Measurements from ENCODE around the gene CIAPIN1.
"Not testable (repeated sequence)": the region's sequence is repeated elsewhere in the genome, so short reads cannot be mapped to it uniquely, and the experiment has no call there.

The CIAPIN1 gene

DNA sequence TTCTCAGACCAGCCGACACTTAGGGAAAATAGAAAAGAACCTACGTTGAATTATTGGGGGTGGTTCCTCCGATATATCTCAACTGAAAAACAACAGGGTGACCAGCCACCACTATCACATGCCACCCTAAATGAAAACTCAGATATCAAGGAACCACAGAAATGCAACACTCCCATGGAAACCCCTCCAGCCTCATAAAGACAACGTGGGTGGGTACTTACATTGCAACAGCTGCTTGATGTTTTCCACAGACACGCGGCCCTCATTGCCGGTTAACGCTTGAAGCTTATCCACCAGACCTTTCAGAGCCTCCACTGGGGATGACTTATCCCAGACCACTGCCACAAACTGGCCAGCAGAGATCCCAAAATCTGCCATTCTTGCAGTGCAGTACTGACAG, 6.6 kb downstream of the CIAPIN1 start:
- DNase-seq (ENCODE audit: low read depth) = not testable (repeated sequence)

GRCh38 chr16:57439947-57440346, 7.2 kb downstream of the CIAPIN1 start:
- DNase-seq (ENCODE audit: low read depth) = not testable (repeated sequence)

DNA sequence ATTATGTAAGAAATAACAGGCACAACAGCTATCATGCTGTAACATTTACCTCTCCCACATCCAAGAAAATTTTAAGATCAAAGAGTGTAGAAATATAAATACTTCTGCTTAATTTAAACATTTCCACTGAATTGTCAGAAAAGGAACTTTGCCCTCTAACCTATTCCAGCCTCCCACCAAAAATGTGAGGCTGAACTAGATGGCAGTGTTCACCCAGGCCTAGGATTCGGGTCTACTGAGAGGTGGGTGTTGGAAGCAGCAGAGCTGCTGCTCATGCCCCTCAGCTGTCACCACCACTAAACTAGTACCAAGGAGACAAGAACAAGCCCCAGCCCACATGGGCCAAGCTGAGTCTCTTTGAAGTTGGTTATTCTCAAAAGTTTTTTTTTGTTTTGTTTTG, 11.3 kb downstream of the CIAPIN1 start:
- no peak for DNase-seq (ENCODE audit: low read depth)

GRCh38 chr16:57434003-57434402, 13.2 kb downstream of the CIAPIN1 start:
- no peak for DNase-seq (ENCODE audit: low read depth)

DNA sequence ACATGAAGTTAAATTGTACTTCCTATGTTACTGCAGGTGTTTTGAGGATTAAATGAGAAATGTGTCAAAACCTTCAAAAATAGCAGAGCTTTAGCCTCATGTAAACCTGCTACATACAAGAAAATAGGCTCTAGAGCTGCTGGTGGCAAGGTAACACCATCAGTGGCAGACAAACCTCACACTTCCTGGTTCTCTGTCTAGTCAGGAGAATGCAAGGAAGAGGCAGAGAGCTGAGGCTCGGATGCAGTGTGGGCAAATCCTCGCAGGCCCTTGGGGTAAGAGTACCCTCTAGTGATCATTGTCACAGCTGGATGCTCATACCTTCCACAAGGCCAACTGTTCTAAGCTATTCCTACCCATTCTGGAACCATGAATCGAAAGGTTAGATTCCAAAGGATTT, 14.2 kb downstream of the CIAPIN1 start:
- DNase-seq (ENCODE audit: low read depth) = no peak

- DNase-seq (ENCODE audit: low read depth) = no peak
Measured at GRCh38 chr16:57432505-57432904, 14.7 kb downstream of the CIAPIN1 start.

DNA sequence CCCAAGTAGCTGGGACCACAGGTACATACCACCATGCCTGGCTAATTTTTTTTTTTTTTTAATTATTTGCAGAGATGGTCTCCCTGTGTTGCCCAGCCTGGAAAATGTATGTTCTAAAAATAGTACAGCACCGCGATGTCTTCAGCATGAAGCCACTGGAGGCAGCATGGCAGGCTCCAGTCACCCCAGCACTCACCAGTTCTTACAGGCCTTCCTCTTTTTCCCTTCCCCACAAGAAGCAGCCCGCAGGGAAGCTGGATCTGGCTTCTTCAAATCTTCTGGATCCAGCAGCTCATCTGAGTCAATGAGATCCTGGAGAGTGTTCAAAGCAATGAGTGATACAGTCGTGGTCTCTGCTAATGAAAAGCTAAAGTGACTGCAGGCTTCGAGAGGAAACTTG, 16.2 kb downstream of the CIAPIN1 start:
- no peak for DNase-seq (ENCODE audit: low read depth)

DNA sequence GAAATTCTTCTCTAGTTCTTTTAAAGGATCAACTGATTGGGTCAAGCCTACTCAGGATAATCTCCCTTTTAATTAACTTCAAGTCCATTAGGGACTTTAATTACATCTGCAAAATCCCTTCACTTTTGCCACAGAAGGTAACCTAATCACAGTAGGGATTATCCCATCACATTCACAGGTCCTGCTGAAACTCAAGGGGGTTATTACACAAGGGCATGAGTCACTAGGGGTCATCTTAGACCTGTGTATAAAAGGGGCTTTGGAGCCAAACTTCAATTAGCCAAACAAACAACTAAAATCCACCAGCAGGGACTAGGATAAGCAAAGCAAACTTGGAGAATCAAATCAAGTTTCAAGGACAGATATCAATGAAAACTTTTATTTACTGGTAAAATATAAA, 19.4 kb downstream of the CIAPIN1 start:
- DNase-seq (ENCODE audit: low read depth) = peak; percentile 13

GRCh38 chr16:57427307-57427706, 19.9 kb downstream of the CIAPIN1 start:
- no peak for DNase-seq (ENCODE audit: low read depth)

- DNase-seq (ENCODE audit: low read depth) = no peak
Measured at GRCh38 chr16:57426356-57426755, 20.8 kb downstream of the CIAPIN1 start.

GRCh38 chr16:57424583-57424982, 22.6 kb downstream of the CIAPIN1 start:
- no peak for DNase-seq (ENCODE audit: low read depth)

- DNase-seq (ENCODE audit: low read depth) = no peak
Measured at GRCh38 chr16:57423152-57423551, 24.0 kb downstream of the CIAPIN1 start.

GRCh38 chr16:57422026-57422944, 24.9 kb downstream of the CIAPIN1 start:
- peak; percentile 67 for DNase-seq (ENCODE audit: low read depth)

GRCh38 chr16:57419506-57419905, 27.7 kb downstream of the CIAPIN1 start:
- DNase-seq (ENCODE audit: low read depth) = no peak

DNA sequence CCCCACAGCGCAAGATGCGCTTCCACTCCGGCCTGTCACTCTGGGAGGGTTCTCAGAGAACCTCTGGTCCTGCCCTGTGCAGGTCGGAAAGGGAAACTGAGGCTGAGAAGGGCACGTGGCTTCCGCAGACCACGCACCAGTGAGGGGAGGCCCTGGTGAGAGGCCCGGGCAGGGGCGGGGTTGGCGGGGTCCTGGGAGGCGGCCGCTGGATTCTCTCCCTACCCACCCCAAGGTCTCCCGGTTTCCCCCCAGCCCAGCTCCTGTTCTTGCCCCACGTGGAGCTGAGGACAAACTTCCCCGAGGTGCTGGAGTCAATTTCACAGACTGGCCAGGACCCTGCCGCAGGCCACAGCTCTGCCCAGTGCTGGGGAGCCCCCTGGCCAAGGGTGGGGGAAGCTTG, 31.1 kb downstream of the CIAPIN1 start:
- no peak for DNase-seq (ENCODE audit: low read depth)

DNA sequence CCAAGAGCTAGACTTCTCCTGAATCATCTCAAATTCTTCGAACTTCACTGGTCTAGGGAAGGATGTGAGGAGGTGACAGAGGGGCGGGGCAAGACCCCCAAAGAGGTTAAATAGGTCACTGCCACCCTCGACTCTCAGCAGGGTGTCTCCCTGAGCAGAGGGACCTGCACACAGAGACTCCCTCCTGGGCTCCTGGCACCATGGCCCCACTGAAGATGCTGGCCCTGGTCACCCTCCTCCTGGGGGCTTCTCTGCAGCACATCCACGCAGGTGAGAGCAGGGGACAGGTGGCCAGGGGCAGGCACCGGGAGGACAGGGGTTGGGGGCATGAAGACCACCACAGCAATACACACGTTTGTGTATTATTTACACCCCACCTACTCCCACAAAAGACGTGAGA, 33.5 kb downstream of the CIAPIN1 start:
- no peak for DNase-seq (ENCODE audit: low read depth)

- DNase-seq (ENCODE audit: low read depth) = no peak
Measured at GRCh38 chr16:57413301-57413730, 33.9 kb downstream of the CIAPIN1 start.

- no peak for DNase-seq (ENCODE audit: low read depth)
Measured at GRCh38 chr16:57412584-57412983, 34.6 kb downstream of the CIAPIN1 start.

GRCh38 chr16:57411362-57411976, 35.7 kb downstream of the CIAPIN1 start:
- DNase-seq (ENCODE audit: low read depth) = no peak

DNA sequence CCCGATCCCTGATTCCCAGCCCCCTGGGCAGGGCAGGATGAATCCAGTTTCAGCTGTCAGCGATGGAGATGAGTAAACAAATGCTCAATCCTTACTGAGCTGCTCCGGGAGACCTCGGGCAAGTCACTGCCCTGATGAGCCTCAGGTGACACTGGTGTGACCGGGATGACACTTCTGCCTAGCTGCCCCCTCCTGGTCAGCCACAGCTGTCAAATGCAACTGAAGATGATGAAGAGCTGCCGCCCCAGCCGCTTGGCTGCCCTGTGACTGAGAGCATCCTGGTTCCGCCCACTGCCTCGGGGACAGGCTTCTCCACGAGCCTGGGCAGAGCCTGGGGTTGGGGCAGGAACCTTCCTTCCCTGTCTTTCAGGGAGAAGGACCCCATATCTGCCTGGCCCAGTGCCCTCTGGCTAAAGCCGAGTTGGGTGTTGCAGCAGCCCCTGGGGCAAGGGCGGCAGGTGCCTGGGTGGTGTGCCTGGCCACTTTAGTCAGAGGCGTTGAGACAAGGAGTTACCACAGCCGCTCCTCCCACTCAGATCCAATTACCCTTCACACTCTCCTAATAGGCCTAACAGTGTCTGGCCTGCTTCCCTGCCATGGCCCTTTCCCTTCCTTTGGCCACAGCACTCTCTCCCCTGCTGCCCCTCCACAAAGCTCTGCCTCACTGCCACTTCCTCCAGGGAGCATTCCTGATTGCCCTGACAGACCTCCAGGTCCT, 37.2 kb downstream of the CIAPIN1 start:
- DNase-seq (ENCODE audit: low read depth) = no peak

DNA sequence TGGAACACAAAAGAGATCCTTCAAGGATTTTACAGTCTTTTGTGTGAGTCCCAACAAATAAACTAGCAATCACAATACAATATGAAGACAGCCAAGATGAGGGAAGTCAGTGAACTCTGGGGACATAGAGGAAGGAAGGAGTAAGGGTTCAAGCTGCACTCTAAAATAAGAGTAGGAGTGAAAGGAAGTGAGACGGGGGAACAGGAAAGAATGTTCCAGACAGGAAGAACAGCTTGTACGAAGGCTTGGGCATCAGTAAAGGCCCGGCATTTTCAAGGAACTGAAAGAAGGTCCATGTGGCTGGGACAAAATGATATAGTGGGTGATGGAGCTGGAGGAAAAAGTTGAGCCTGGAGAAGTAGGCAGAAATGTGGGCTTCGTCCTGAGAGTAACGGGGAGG, 38.1 kb downstream of the CIAPIN1 start:
- DNase-seq (ENCODE audit: low read depth) = no peak

- no peak for DNase-seq (ENCODE audit: low read depth)
Measured at GRCh38 chr16:57407521-57408353, 39.4 kb downstream of the CIAPIN1 start.

All from fibroblast of gingiva (primary cell).